ENCODE measurements around the gene TRPV4.

The TRPV4 gene

DNA sequence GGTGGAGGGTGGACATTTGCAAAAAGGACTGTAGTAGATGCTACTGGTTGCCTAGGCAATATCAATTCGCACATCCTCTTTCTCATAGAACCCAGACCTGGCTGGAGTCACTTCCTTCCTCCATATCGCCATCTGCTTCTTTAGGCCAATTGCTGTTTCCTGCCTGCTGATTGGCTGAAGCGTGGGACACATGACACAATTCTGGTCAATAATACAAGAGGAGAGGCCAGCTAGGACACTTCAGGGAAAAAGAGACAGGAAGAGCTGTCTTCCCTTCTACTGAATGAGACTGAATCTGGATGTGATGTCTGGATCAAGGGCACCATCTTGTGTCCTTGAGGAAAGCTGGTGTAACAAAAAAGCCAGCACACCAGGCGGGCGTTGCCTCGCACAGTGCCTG is 53.8 kb downstream of the TRPV4 start:
- Histone ChIP-seq H3K4me3 (replicated peaks; ENCODE audit: low read depth, low read length) (no peak overlapping the region), H3K27me3 (replicated peaks; ENCODE audit: control insufficient read depth, insufficient read depth, low read length) (no peaks in the 10 kb centered on the region), H3K36me3 (ENCODE audit: control insufficient read depth, insufficient read depth, low read length) (no peaks in the 10 kb centered on the region)
- TF ChIP-seq CTCF (IDR thresholded peaks at IDR 0.05; ENCODE audit: insufficient read depth, low read length, poor library complexity, severe bottlenecking) = no peak
- no peak for DNase-seq (ENCODE audit: extremely low read depth, insufficient read length)

- no peak overlapping the region for H3K4me3 ChIP-seq (replicated peaks; ENCODE audit: low read depth, low read length)
- no peaks in the 10 kb centered on the region for H3K36me3 ChIP-seq (ENCODE audit: control insufficient read depth, insufficient read depth, low read length)
- no peak for TF ChIP-seq CTCF (IDR thresholded peaks at IDR 0.05; ENCODE audit: insufficient read depth, low read length, poor library complexity, severe bottlenecking)
- no peaks in the 10 kb centered on the region for H3K27me3 ChIP-seq (replicated peaks; ENCODE audit: control insufficient read depth, insufficient read depth, low read length)
- no peak for DNase-seq (ENCODE audit: extremely low read depth, insufficient read length)
Measured at GRCh38 chr12:109778684-109779083, 54.5 kb downstream of the TRPV4 start.

DNA sequence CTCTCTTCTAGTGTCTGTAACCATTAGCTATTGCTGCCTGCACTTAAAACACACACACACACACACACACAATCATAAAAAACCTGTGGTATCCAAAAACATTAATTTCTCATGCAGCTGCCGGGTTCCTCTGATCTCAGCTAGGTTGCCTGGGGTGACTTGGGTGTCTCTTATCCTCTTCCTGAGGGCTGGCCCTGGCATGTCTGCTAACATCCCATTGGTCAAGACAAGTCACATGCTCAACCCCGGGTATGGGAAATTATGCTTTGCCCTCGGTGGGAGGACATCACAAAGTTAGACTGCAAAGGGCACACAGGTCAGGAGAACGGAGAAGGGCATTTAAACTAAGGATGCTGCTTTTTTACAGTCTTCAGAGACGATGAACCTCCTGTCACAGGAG is 55.7 kb downstream of the TRPV4 start:
- TF ChIP-seq CTCF (IDR thresholded peaks at IDR 0.05; ENCODE audit: insufficient read depth, low read length, poor library complexity, severe bottlenecking) = no peak
- Histone ChIP-seq H3K27me3 (replicated peaks; ENCODE audit: control insufficient read depth, insufficient read depth, low read length) (no peaks in the 10 kb centered on the region), H3K4me3 (replicated peaks; ENCODE audit: low read depth, low read length) (peak overlapping the region; percentile 39), H3K36me3 (ENCODE audit: control insufficient read depth, insufficient read depth, low read length) (no peaks in the 10 kb centered on the region)
- DNase-seq (ENCODE audit: extremely low read depth, insufficient read length) = peak; percentile 28

DNA sequence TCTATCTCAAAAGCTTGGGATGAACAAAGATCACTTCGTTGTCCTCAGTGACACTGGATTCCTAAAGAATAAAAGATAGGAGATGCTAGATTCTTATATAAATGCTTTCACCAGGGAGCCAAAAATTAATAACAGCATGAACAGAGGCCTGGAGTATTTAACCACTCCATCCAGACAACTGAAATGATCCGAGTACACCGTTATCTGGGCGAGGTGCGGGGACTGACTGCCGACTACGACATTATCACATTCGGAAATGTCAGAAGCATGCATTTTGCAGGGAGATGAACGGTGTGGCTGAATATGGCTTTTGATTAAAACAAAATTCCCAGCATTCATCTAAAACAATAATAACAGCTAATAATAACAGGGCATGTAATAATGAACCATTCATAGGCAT is 56.6 kb downstream of the TRPV4 start:
- H3K36me3 ChIP-seq (ENCODE audit: control insufficient read depth, insufficient read depth, low read length) = no peaks in the 10 kb centered on the region
- no peak for TF ChIP-seq CTCF (IDR thresholded peaks at IDR 0.05; ENCODE audit: insufficient read depth, low read length, poor library complexity, severe bottlenecking)
- DNase-seq (ENCODE audit: extremely low read depth, insufficient read length) = no peak
- no peak overlapping the region for H3K4me3 ChIP-seq (replicated peaks; ENCODE audit: low read depth, low read length)
- no peaks in the 10 kb centered on the region for H3K27me3 ChIP-seq (replicated peaks; ENCODE audit: control insufficient read depth, insufficient read depth, low read length)

DNA sequence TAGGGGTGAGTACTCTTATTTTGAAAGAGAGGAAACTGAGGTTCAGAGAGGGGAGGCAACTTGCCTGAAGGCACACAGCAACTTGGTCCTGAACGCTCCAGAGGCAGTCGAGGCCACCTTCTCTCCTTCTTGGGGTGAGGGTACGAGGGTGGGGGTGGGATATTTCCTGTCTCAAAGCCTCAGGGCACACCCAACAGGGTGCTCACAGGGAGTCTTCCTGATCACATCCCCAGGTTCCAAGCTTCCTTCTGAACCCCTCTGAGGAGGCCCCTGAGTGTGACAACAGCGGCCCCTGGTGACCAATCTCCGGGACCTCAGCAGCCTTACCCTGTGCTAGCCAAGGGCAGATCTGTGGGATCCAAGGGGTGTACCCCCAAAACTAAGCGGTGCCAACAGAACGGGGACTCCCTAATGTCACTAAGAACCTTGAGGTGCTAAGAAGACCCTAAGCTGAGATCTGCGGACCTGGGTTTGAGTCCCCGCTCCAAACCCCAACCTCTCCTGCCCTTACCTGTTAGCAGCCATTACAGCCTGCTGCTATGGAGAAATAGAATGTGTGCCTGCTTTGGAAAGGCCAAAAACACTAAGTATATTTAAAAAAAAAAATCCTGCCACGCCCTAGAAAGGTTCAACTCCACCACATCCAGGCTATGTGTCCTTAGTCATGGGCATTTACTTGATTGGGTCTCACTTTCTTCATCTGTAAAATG is 57.9 kb downstream of the TRPV4 start:
- no peak overlapping the region for H3K4me3 ChIP-seq (replicated peaks; ENCODE audit: low read depth, low read length)
- H3K27me3 ChIP-seq (replicated peaks; ENCODE audit: control insufficient read depth, insufficient read depth, low read length) = no peaks in the 10 kb centered on the region
- peak; percentile 98 for TF ChIP-seq CTCF (IDR thresholded peaks at IDR 0.05; ENCODE audit: insufficient read depth, low read length, poor library complexity, severe bottlenecking)
- peak; percentile 30 for DNase-seq (ENCODE audit: extremely low read depth, insufficient read length)
- no peaks in the 10 kb centered on the region for H3K36me3 ChIP-seq (ENCODE audit: control insufficient read depth, insufficient read depth, low read length)

All from GM06990 (cell line).